HepG2 (cell line): ENCODE measurements around the gene STX1B. TPM values are rescaled to one million over a fixed set of nuclear protein-coding genes. Genes with fewer than 3 reads are reported as not detected.

Experiments used
- AKAP8 ChIP-seq: sonication (generic); formaldehyde crosslinking; IDR thresholded peaks from 2 replicates; pipeline ENCODE4 v1.5.1; 2020; ENCODE audit warnings: mild to moderate bottlenecking, missing genetic modification reagents
- ATF5 ChIP-seq: sonication (generic); formaldehyde crosslinking; IDR thresholded peaks from 2 replicates; pipeline ENCODE4 v1.4.0; 2020; ENCODE audit warnings: mild to moderate bottlenecking, low read depth, missing genetic modification reagents
- BORCS8-MEF2B ChIP-seq: sonication (generic); formaldehyde crosslinking; IDR thresholded peaks from 2 replicates; pipeline ENCODE4 v1.8.0; 2022; ENCODE audit warnings: mild to moderate bottlenecking, missing genetic modification reagents
- KAT7 ChIP-seq: IDR thresholded peaks from 2 replicates; pipeline ENCODE4 v1.6.1; 2018; ENCODE audit warnings: borderline replicate concordance, missing compliant biosample characterization
- MAFF ChIP-seq: IDR thresholded peaks from 2 replicates; pipeline ENCODE4 v1.6.1; 2011; ENCODE audit warnings: low read depth, low read length, improper control_type of control experiment
- TAF15 ChIP-seq: fragments of 200-400 bp; formaldehyde crosslinking; IDR thresholded peaks from one replicate; pipeline ENCODE4 v1.6.1; 2018; ENCODE audit warnings: mild to moderate bottlenecking, low read depth, low read length; ENCODE audit not compliant: poor library complexity, severe bottlenecking
- TMF1 ChIP-seq: sonication (generic); formaldehyde crosslinking; IDR thresholded peaks from 2 replicates; pipeline ENCODE4 v1.8.1; 2022; ENCODE audit warnings: low read depth, missing genetic modification reagents
- ZBTB1 ChIP-seq: sonication (generic); formaldehyde crosslinking; IDR thresholded peaks from 2 replicates; pipeline ENCODE4 v1.4.0; 2020; ENCODE audit warnings: missing genetic modification reagents, borderline replicate concordance
- ZHX2 ChIP-seq, 2 experiments: sonication (generic) in 1 of 2; formaldehyde crosslinking in 1 of 2; IDR thresholded peaks; 2 replicates each; pipeline versions ENCODE4 v1.6.1 to v1.9.0; 2014 to 2022; ENCODE audit warnings: antibody characterized with exemption in 1 of 2, borderline replicate concordance in 1 of 2, inconsistent platforms in 1 of 2, low read depth in 1 of 2, missing genetic modification reagents in 1 of 2
- ZIK1 ChIP-seq: sonication (generic); formaldehyde crosslinking; IDR thresholded peaks from 2 replicates; pipeline ENCODE4 v1.5.0; 2020; ENCODE audit warnings: mild to moderate bottlenecking, low read depth, missing genetic modification reagents, borderline replicate concordance
- ZNF251 ChIP-seq: sonication (generic); formaldehyde crosslinking; IDR thresholded peaks from 2 replicates; pipeline ENCODE4 v1.9.0; 2021; ENCODE audit warnings: mild to moderate bottlenecking, missing genetic modification reagents
- ZNF331 ChIP-seq: sonication (generic); formaldehyde crosslinking; IDR thresholded peaks from 2 replicates; pipeline ENCODE4 v1.4.0; 2020; ENCODE audit warnings: missing genetic modification reagents
- ZNF484 ChIP-seq: sonication (generic); formaldehyde crosslinking; IDR thresholded peaks from 2 replicates; pipeline ENCODE4 v1.5.1; 2020; ENCODE audit warnings: mild to moderate bottlenecking, low read depth, missing genetic modification reagents, borderline replicate concordance
- ZNF550 ChIP-seq: sonication (generic); formaldehyde crosslinking; IDR thresholded peaks from 2 replicates; pipeline ENCODE4 v1.4.0; 2020; ENCODE audit warnings: mild to moderate bottlenecking, missing genetic modification reagents, borderline replicate concordance
- ZNF619 ChIP-seq: sonication (generic); formaldehyde crosslinking; IDR thresholded peaks from 2 replicates; pipeline ENCODE4 v1.4.0; 2020; ENCODE audit warnings: mild to moderate bottlenecking, missing genetic modification reagents
- ZNF687 ChIP-seq: sonication (generic); formaldehyde crosslinking; IDR thresholded peaks from 2 replicates; pipeline ENCODE4 v1.5.1; 2020; ENCODE audit warnings: mild to moderate bottlenecking, missing genetic modification reagents, moderate library complexity
- polyA plus RNA-seq, 8 experiments: library from polyadenylated mRNA; depleted of rRNA in 3 of 8; stranded (reverse) in 7 of 8; unstranded in 1 of 8; fragments of >200 nt; fragmentation: Illumina TruSeq in 4 of 8; extraction: Trizol in 4 of 8; gene quantifications; 2 replicates each; pipeline versions ENCODE4 v1.2.1 to v1.2.3, GENCODE V29; 2011 to 2016; ENCODE audit warnings: low read depth in 4 of 8, missing spikeins in 1 of 8, mixed read lengths in 1 of 8; ENCODE audit not compliant: insufficient read depth in 1 of 8
- total RNA-seq, 5 experiments: library from RNA; depleted of rRNA; stranded (reverse); fragments of >200 nt; fragmentation: Illumina TruSeq; extraction: Trizol; gene quantifications; 2 replicates each; pipeline ENCODE4 v1.2.3, GENCODE V29; 2016; ENCODE audit warnings: low read depth in 1 of 5

Gene STX1B
- total and polyA plus RNA-seq, 2 of the 13 experiments (the other 11 are each of a cell fraction or from before 2014, with no cell fraction given): 2.1 to 3.0 TPM

GRCh38 chr16:30996324-30996984 is 14.0 kb downstream of the STX1B start (continued):
- TF ChIP-seq TMF1 (CRISPR knock-in tag): no peak
- TF ChIP-seq TAF15: no peak
- no peak for TF ChIP-seq ZNF251 (CRISPR knock-in tag)
- TF ChIP-seq ZIK1 (CRISPR knock-in tag): no peak
- 0 out of 2 replicates have a peak, but pooled peaks have one; percentile 13 for TF ChIP-seq ZNF619 (CRISPR knock-in tag)
- TF ChIP-seq AKAP8 (CRISPR knock-in tag): no peak
- no peak for TF ChIP-seq ZNF550 (CRISPR knock-in tag)
- no peak for TF ChIP-seq KAT7 (CRISPR knock-in tag)
- no peak for TF ChIP-seq MAFF
- peak; percentile 55; the same call in 1 of the 2 replicates for TF ChIP-seq ZNF687 (CRISPR knock-in tag)
- peak; percentile 48 for TF ChIP-seq ZHX2 (IDR thresholded peaks at IDR 0.05; ENCODE audit: low read depth)
- no peak for TF ChIP-seq ZHX2 (CRISPR knock-in tag; IDR thresholded peaks at IDR 0.05; ENCODE audit: borderline replicate concordance)
- no peak; the same call in 1 of the 2 replicates for TF ChIP-seq BORCS8-MEF2B (CRISPR knock-in tag)
- TF ChIP-seq ZNF484 (CRISPR knock-in tag): no peak
- TF ChIP-seq ZNF331 (CRISPR knock-in tag): peak; percentile 11; the same call in 1 of the 2 replicates
- TF ChIP-seq ZBTB1: no peak
- TF ChIP-seq ATF5 (CRISPR knock-in tag): no peak
